NCI-H1417 (cell line): ENCODE data around the gene TMBIM6.

Experiments
- DNase-seq, 3 experiments: peaks; one replicate each; lab custom pipeline; 2025; lab: John Stamatoyannopoulos, UW

TMBIM6 gene

GRCh38 chr12:49796606-49797448, 55.5 kb downstream of the TMBIM6 start:
- DNase-seq, result no peak

GRCh38 chr12:49797449-49797776, 56.1 kb downstream of the TMBIM6 start:
- no peak for DNase-seq

GRCh38 chr12:49798248-49798647, 56.9 kb downstream of the TMBIM6 start:
- no peak for DNase-seq

- no peak for DNase-seq
Observed at GRCh38 chr12:49798934-49799333, 57.6 kb downstream of the TMBIM6 start.

- no peak for DNase-seq
Observed at GRCh38 chr12:49800421-49801140, 59.2 kb downstream of the TMBIM6 start.

- DNase-seq, result no peak
Observed at GRCh38 chr12:49801141-49802063, 60.0 kb downstream of the TMBIM6 start.

- no peak for DNase-seq
Observed at GRCh38 chr12:49803693-49804450, 62.5 kb downstream of the TMBIM6 start.

GRCh38 chr12:49804821-49805220, 63.5 kb downstream of the TMBIM6 start:
- no peak for DNase-seq

GRCh38 chr12:49805409-49805808, 64.1 kb downstream of the TMBIM6 start:
- no peak for DNase-seq

GRCh38 chr12:49806321-49806813, 65.0 kb downstream of the TMBIM6 start:
- DNase-seq, result no peak

- DNase-seq, result no peak
Observed at GRCh38 chr12:49806877-49807276, 65.5 kb downstream of the TMBIM6 start.

GRCh38 chr12:49807991-49808580, 66.7 kb downstream of the TMBIM6 start:
- no peak for DNase-seq

GRCh38 chr12:49808686-49809380, 67.5 kb downstream of the TMBIM6 start:
- no peak for DNase-seq

- DNase-seq, result no peak
Observed at GRCh38 chr12:49809381-49809905, 68.1 kb downstream of the TMBIM6 start.

GRCh38 chr12:49809906-49810389, 68.6 kb downstream of the TMBIM6 start:
- DNase-seq, result no peak

- no peak for DNase-seq
Observed at GRCh38 chr12:49811136-49811535, 69.8 kb downstream of the TMBIM6 start.

GRCh38 chr12:49811961-49812401, 70.6 kb downstream of the TMBIM6 start:
- DNase-seq, result no peak

GRCh38 chr12:49813131-49813530, 71.8 kb downstream of the TMBIM6 start:
- peak in 1 of 3 experiments; percentile 30 for DNase-seq
